ENCODE results near the gene SPNS3.

The SPNS3 gene

DNA sequence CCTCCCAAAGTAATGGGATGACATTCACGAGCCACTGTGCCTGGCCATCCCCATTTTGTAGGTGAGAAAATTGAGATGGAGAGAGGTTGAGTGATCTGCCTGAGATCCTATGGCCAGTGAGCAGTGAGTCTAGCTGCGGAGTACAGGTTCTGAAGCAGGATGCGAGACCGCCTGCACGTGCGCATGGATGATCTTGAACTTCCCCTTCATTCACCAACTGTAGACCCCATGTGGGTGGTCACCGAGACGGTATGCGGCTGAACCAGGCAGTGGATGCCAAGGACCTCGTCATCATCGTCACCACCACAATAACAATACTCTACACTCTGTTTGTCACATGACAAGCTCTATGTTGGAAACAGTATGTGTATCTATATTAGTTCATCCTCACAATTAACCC lies 6.2 kb upstream of the SPNS3 start:
- DNase-seq: no peak

DNA sequence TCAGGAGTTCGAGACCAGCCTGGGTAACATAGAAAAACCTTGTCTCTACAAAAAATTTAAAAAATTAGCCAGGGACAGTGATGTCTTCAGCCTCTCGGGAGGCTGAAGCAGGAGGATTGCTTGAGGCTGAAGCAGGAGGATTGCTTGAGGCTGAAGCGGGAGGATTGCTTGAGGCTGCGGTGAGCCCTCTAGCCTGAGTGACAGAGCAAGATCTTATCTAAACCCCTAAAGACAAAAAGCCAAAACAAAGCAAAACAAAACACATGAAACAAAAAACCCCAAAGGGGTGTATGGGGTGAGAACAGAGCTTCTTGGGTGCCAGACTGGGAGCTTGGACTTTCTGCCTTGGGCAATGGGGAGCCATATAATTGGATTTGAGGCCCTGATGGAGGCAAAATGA lies 2.6 kb downstream of the SPNS3 start:
- DNase-seq: no peak

DNA sequence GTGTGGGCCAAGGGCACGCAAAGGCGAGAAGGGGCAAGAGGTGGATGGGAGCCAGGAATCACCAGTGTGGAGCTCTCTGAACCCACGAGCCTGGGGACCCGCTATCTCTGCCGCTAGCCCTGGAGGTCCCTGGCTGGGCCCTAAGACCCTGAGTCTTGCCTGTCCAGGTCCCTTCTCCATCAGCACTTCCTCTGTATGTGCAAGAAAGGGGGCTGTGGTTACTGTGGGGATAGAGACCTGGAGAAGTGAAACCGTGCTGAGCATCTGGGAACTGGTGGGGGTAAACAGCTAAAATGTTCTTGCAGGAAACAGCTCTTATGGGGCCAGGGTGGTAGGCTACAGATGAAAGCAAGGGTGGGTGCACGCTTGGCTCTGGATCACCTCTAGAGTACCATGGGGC lies 3.1 kb downstream of the SPNS3 start:
- DNase-seq: no peak

DNA sequence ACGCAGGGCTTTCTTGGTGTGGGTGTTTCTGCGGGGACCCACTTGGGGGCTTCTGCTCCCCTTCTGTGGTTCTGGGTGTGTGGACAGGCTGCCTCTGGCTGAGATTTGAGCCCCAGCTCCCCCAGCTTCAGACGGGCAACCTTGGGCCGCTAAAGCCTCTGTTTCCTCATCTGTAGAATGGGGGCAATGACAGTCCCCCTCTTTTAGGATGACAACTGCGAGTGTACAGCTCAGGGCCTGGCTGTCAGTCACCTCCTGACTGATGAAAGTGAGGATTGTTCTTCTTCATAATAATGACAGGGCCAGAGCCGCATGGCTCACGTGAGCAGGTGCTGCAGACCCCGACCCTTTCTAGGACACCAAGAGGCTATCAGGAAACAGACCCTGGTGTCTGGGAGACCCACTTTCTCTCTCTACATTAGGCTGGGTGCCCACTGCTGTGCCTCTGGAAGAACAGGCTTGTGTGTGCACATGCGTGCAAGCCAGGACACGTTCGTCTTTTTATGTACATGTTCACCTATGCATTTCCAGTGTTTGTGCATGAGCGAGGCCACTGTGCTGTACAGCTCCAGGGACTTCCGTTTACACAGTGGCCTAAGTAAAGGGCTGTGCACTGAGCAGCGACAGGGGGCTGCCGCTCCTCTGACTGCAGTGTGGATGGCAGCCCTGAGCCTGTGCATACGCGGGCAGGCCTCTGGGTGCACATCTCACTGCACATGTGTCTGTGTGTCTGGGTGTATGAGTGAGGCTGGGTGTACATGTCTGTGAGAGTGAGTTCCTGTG lies 4.6 kb downstream of the SPNS3 start:
- no peak for DNase-seq

DNA sequence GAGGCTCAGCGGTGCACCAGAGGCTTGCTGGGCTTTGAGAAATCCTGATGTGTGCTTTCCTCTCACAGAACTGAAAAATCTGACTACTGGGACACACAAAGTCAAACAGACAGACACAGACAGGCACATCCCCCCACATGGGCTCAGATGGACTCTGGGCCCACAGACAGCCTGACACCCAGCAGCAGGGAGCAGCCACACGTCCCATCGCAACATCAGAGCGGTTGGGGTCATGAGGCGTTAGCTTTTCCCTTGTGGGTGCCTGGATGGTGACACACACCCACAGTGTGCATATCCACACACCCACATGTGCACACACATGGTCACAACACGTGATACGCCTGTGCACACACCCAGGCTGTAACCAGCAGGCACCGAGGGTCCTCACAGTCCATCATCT lies 6.3 kb downstream of the SPNS3 start:
- DNase-seq: no peak

DNA sequence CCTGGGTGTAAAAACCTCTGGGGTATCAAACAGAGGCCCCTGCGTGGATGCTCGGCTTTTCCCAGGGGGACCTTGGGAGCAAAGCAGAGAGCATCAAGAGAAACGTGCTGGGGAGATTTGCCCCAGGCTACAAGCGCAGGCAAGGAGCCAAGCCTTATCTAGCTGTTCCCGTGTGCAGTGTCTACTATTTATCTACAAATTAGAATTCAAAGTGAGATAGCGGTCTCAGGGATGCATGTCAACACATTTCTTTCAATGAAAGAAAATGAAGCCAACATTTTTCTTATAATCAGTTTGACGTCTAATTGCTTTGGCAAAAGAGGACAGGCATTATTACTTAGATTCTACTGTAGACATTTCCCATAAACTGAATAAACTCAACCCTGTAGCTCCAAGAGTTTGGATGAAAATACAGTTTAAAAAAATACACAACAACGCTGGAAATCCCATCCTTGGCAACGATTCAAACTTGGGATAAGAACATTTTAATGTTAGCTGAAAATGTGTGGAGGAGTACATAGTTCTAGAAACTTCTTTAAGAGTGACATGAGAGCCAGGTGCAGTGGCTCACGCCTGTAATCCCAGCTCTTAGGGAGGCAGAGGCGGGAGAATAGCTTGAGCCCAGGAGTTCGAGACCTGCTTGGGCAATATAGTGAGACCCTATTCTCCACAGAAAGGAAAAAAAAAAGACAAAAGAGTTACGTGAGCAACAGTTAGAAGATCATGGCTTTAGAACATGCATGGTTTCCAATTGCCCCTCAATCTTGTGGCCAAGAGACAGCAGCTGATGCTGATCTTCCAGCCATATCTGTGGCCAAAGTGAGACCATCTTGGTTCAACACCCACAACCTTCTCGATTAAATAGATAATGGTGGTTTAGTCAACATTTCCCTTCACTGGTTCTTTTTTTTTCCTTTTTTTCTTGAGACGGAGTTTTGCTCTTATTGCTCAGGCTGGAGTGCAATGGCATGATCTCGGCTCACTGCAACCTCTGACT lies 7.2 kb downstream of the SPNS3 start:
- DNase-seq: no peak

DNA sequence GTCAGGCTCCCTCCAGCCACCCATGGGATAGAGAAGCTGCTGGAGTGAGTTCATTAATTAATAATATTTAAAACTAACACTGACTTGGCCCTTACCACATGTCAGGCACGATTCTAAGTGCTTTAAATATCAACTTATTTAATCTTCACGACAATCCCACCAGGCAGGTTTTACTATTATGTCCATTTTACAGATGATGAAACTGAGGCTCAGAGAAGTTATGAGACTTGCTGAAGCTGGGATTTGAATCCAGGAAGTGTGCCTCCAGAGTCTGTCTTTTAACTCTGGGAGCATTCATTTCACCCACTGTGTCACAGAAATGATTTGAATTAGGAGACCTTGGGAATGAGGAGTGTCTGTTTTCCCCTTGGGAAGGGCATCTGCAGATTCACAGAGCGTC lies 8.8 kb downstream of the SPNS3 start:
- no peak for DNase-seq

DNA sequence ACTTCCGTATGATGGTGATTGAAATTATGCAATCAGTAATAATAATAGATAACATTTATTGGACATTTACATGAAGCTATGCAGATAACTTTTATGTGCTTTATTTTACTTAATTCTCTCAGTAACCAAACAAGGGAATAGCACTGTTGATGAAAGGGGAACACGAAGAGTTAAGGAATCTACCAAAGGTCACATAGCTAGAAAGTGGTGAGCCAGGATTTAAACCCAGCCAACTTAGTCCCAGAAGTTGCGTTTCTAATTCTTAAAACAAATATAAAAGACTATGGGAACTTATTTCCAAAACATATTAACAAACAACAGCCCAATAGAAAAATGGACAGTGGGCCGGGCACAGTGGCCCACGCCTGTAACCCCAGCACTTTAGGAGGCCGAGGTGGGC lies 9.7 kb downstream of the SPNS3 start:
- DNase-seq: no peak

DNA sequence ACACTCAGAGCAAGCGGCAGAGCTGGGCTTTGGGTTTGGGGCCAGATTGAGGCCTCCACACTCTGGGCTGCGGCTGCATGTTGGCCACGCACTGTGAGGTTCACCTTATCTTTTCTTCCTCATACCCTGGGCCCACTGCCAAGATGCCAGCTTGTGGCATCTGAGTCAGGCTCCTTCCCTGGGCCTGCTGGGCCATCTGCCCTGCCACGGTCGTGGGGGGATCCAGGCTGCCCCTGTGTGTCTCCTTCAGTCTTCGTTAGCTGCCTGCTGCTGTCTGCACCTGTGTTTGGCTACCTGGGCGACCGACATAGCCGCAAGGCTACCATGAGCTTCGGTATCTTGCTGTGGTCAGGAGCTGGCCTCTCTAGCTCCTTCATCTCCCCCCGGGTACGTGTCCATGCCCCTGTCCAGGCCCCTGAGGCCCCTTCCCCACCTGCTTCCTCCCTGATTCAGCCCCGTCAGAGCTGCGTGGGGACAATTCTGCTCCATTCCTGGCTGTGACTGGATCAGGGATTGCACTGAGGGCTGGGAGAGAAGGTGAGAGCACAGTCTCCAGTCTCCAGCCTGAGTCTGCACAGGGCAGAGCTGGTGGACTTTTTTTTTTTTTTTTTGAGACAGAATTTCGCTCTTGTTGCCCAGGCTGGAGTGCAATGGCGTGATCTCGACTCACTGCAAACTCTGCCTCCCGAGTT lies 11.2 kb downstream of the SPNS3 start:
- no peak for DNase-seq

DNA sequence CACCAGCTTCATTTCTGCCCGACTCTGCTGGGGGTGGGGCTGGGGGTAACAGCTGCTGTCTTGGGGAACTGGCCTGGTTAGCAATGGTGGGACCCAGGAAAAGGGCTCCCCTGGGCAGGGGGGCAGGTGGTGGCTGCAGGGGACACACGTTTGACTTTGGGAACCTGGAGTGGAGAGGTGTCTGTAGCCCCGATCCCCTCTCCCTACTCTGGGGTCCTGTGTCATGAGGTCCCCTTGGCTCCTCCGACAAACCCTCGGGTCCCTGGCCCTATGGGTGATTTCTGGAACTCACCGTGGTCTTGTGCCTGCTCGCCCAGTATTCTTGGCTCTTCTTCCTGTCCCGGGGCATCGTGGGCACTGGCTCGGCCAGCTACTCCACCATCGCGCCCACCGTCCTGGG lies 12.0 kb downstream of the SPNS3 start:
- no peak for DNase-seq

DNA sequence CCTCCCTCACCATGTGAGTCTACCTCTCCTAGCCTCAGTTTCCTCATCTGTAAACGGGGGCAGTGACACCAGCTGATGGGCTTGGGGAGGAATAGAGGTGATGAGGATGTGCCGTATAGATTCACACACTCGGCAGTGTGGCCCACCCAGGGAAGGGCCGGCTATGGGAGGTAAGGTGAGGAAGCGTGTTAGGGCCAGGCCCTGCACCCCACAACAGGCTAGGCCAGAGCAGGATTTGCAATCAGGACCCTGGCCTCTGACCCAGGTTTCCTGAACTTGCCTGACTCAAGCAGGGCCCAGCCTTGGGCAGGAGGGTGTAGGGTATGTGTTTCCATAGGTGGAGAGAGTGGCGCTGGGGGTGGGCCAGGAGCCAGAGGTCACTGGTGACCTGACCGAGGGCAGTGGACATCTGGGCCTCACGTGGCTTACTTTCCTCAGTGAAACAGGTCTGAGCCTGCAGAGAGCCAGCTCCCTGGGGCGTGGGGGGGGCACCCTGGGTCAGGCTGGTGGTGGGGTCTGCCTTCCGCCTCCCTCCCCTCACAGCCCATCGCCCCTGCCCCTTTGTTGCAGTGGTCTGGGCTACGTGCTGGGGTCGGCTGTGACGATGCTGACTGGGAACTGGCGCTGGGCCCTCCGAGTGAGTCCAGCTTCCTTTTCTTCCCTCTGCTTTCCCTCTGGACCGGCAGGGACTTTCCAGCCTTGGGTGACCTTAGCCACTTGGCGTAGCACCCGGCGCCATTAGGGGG lies 12.8 kb downstream of the SPNS3 start:
- no peak for DNase-seq

DNA sequence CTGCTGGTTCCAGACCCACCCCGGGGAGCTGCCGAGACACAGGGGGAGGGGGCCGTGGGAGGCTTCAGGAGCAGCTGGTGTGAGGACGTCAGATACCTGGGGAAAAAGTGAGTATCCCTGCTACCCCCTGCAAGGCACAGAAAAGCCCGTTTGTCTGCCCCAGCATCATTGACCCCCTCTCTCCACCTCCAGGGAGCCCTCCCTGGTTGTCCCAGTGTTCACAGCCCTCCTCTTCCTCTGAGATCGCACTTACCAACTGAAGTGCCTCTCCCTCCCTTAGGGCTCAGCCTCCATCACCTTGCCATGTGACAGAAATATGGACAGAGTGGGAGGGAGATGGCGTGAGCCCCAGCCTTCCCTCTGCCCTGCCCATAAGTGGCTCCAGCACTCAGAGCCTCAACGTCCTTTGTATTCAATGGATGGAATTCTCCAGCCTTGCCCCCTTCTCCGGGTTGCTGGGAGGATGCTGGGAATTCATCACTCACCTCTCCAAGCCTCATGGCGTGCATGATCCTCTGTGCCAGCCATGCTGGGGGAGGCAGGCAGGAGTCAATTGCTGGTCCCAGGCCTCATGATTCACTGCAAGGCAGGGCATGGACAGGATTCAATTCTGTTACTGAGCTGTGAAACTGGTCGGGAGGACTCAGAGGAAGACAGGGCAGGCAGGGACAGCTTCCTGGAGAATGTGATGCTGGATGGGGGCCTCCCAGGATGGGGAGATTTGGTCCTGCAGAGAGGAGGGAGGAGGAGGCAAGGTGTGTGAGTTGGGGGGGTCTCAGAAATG lies 14.6 kb downstream of the SPNS3 start:
- DNase-seq: no peak

DNA sequence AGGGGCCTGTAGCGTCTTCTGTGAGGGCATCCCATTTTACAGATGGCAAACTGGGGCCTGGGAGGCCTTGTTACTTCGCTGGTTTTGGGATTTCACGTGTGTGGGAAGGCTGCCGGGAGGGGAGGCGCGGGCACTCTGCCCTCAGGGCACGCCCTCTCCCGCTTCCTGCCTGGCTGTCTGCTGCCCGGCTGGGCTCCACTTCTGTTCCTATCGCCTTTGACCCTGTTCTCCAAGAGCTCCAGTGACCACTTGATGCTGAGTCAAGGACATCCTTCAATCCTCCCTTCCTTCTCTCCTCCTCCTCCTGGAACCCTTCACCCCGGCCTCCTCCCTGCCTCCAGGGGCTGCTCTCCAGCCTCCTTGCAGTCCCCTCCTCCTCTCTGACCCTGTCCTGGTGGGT lies 16.0 kb downstream of the SPNS3 start:
- DNase-seq: no peak

DNA sequence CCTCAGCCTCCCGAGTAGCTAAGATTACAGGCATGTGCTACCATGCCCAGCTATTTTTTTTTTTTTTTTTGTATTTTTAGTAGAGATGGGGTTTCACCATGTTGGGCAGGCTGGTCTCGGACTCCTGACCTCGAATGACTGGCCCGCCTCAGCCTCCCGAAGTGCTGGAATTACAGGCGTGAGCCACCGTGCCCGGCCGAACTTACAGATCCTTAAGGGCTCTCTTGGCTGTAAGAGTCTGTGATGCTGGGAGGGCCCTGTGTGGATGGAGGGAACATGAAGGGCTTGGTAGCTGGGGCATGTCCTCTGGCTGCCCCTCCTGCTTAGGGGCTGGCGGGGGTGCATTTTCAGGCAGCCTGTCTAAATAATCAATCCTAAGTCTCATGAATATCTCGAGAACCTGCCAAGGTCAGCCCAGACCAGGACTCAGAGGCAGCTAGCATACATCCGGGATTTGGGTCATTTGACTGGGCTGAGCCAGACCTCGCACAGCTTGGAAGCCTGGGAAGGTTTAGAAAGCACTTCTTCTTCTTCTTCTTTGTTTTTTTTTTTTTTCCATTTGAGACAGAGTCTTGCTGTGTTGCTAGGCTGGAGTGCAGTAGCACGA lies 17.1 kb downstream of the SPNS3 start:
- DNase-seq: no peak

DNA sequence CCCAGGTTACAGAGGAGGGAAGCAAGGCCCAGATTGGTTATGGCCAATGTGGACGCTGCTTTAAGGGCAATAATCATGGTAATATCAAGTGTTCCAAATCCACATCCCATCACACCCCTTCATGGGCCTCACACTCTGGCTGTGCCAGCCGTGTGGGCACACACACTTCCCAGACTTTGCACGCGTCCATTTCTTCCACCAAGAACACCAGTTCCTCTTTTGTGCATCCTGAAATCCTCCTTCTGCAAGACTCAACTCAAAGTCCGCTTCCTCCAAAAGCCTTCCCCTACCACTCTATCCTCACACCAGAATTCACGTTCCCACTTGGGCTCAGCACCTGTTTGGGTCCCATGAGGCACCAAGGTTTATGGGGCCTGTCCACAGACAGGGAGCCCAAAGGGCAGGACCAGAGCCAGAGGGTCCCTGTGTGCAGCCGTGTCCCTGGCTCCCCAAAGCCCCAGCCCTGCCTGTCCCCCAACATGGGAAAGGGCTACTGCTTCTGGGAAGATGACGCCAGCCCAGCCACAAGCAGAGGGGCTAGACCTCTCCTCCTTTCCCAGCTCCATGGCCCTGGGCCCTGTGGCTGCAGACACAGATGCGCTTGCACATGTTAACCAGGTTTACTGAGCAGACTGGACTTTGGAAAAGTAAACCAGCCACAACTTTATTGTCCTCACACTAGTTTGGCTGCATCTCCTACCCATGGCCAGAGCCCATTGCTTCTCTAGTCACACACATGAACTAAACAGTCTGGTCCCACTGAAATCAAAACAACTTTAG lies 20.3 kb downstream of the SPNS3 start:
- no peak for DNase-seq

DNA sequence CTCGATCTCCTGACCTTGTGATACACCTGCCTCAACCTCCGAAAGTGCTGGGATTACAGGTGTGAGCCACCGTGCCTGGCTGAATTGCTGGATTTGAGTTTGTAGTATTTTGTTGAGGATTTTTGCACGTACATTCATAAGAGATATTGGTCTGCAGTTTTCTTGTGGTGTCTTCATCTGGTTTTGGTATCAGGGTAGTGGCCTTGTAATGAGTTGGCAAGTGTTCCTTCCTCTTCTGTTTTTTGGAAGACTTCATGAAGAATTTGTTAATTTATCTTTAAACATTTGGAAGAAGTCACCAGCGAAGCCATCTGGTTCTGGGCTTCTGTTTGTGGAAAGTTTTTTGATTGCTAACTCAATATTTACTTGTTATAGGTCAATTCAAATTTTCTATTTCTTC lies 26.9 kb downstream of the SPNS3 start:
- DNase-seq: no peak

DNA sequence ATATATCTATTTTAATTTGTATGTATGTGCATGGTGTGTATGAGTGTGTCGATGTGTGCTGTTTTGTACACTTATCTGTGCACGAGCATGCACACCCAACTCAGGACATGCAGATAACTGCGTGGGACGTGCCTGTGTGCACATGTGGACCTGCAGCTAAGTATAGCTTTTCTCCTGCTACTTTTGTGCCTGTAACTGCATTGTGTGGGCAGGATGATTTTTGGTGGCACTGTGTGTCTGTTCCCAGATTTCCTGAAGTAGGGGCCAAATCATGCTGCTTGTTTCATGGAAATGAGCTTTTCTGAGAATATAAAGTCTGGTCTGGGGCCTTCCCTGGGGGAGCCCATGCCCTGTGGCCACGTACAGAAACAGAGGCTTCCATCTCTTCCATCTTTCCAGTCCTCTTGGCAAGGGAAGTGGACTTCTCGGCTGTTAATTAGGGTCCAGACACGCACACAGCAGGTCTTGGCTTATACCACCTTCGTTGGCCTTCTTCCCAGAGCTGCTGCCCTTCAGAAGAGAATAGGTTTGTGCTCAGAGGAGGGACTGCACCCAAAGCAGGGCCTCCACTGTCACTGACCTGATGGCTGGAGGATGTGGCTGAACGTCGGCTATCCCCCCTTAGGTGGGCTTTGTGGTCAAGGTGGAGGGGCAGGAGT lies 30.2 kb downstream of the SPNS3 start:
- DNase-seq: no peak

DNA sequence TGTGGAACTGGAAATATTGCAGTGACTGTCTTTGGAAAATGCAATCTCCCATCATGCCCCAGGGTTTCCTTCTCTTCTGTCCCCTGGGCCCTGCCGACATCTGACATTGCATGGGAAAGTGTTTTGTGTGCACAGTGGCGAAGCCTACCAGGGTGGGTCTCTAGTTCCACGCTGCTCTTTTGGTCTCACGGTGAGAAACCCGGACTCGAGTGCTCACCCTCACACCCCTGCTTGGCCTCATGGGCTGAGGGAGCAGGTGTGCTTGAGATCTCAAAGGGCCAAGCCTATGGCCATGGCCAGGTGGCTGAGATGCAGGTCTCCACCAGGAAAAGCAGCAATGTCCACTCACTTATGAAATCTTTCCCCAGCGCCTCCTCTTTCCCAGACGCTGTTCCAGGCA lies 32.0 kb downstream of the SPNS3 start:
- DNase-seq: no peak

DNA sequence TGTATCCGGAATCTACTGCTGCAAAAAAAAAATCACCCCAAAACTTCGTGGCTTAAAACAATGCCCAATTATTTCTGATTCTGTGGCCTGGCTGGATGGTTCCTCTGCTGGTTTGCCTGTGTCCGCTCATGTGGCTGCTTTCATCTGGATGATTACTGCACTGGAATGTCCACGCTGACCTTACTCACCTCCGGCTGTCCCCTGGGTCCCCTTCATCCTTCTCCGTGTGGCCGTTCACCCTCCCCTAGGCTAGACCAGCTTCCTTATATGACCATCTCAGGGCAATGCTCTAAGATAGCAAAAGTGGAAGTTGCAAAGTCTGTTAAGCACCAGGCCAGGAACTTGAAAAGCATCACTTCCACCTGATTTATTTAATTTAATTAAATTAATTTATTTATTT lies 33.5 kb downstream of the SPNS3 start:
- no peak for DNase-seq

DNA sequence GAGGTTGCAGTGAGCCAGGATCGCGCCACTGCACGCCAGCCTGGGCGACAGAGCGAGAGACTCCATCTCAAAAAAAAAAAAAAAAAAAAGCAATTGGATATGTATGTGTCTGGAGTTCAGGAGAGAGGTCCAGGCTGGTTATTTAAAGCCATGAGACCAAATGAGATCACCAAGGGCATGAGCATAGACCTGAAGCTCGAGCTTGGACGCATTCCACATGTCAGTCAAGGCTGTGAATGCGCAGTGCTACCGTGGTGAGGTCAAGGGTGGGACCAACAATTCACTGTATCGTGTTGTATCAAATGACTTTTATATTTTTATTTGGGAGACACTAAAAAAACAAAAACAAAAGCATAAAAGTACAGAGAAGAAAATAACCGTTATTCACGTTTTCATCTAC lies 35.8 kb downstream of the SPNS3 start:
- no peak for DNase-seq

All from activated CD4-positive, alpha-beta T cell treated with anti-CD3 and anti-CD28 coated beads, Interleukin-2, amount 50 U/mL, for 1 hour (primary cell).